H1 (cell line): Measurements from ENCODE around the gene ATMIN. TPM values are rescaled to one million over a fixed set of nuclear protein-coding genes. Genes with fewer than 3 reads are reported as not detected.

ENCODE experiments used
- CTCF ChIA-PET: fragments of 300-600 bp; sonication (Branson Sonifier 250); formaldehyde crosslinking; loops from one replicate; lab custom pipeline; 2021; ENCODE audit not compliant: partially characterized antibody; lab: Charles Lee
- POLR2A ChIA-PET: fragments of 300-600 bp; sonication (Branson Sonifier 250); formaldehyde crosslinking; loops from one replicate; lab custom pipeline; 2021; ENCODE audit warnings: inconsistent platforms; ENCODE audit not compliant: partially characterized antibody; lab: Charles Lee
- DNase-seq, 2 experiments: peaks; one replicate each; pipeline versions ENCODE4 v3.0.0 to v3.0.0-alpha.2; 2010 to 2022; ENCODE audit warnings: low spot score in 2 of 2, low read depth in 1 of 2, mixed read lengths in 1 of 2
- FAIRE-seq: peaks from 2 replicates; lab custom pipeline; 2011; peaks lifted over from hg19 to GRCh38; lab: Jason Lieb, UNC
- H2AFZ ChIP-seq: 2 replicates; pipeline ENCODE4 v1.8.1; 2012; ENCODE audit warnings: low read length, inconsistent platforms
- H2AK5ac ChIP-seq: 2 replicates; pipeline ENCODE4 v1.6.1; 2013; ENCODE audit warnings: low read depth, low read length
- H2BK120ac ChIP-seq: replicated peaks from 2 replicates; pipeline ENCODE3; 2013; ENCODE audit warnings: low read depth, low read length, inconsistent platforms
- H2BK12ac ChIP-seq: 2 replicates; pipeline ENCODE4 v1.6.1; 2013; ENCODE audit warnings: low read depth, low read length
- H2BK15ac ChIP-seq: 2 replicates; pipeline ENCODE4 v1.6.1; 2013; ENCODE audit warnings: low read length
- H2BK20ac ChIP-seq: 2 replicates; pipeline ENCODE4 v1.6.1; 2013; ENCODE audit warnings: low read length
- H2BK5ac ChIP-seq: 2 replicates; pipeline ENCODE4 v1.6.1; 2013; ENCODE audit warnings: low read depth, low read length
- H3K14ac ChIP-seq: 2 replicates; pipeline ENCODE4 v1.6.1; 2013; ENCODE audit warnings: inconsistent platforms; ENCODE audit not compliant: insufficient read length
- H3K18ac ChIP-seq: 2 replicates; pipeline ENCODE4 v1.6.1; 2013; ENCODE audit warnings: low read length; ENCODE audit errors: extremely low read depth
- H3K23ac ChIP-seq: 2 replicates; pipeline ENCODE4 v1.6.1; 2013; ENCODE audit warnings: inconsistent platforms; ENCODE audit not compliant: insufficient read length
- H3K23me2 ChIP-seq: 2 replicates; pipeline ENCODE4 v1.6.1; 2013; ENCODE audit warnings: low read depth, low read length
- H3K27ac ChIP-seq: 2 replicates; pipeline ENCODE4 v1.6.1; 2011; ENCODE audit warnings: low read depth, low read length, inconsistent platforms
- H3K27me3 ChIP-seq, 4 experiments: replicated peaks in 1 of 4; 1 replicate in 1 of 4; 2 replicates in 3 of 4; pipeline versions ENCODE4 v1.6.1 to v1.8.1; 2011 to 2013; ENCODE audit warnings: low read length in 3 of 4, mild to moderate bottlenecking in 3 of 4, inconsistent platforms in 2 of 4, mixed read lengths in 2 of 4, moderate library complexity in 1 of 4; ENCODE audit not compliant: control insufficient read depth in 3 of 4, insufficient read depth in 3 of 4; ENCODE audit errors: extremely low read depth in 1 of 4
- H3K36me3 ChIP-seq, 4 experiments: 2 replicates each; pipeline versions ENCODE4 v1.6.1 to v1.8.1; 2011 to 2013; ENCODE audit warnings: mild to moderate bottlenecking in 4 of 4, low read length in 3 of 4, moderate library complexity in 2 of 4, control low read depth in 1 of 4, inconsistent platforms in 1 of 4; ENCODE audit not compliant: insufficient read depth in 4 of 4, control insufficient read depth in 2 of 4
- H3K4ac ChIP-seq: replicated peaks from 2 replicates; pipeline ENCODE3; 2013; ENCODE audit warnings: low read length, low read depth, mixed read lengths, inconsistent platforms; ENCODE audit not compliant: insufficient read length
- H3K4me1 ChIP-seq, 4 experiments: replicated peaks in 1 of 4; 1 replicate in 1 of 4; 2 replicates in 3 of 4; pipeline versions ENCODE4 v1.6.1 to v1.8.1; 2011 to 2013; ENCODE audit warnings: low read length in 3 of 4, inconsistent platforms in 2 of 4, mixed read lengths in 1 of 4; ENCODE audit not compliant: insufficient read depth in 4 of 4, control insufficient read depth in 3 of 4
- H3K4me2 ChIP-seq, 2 experiments: 2 replicates each; pipeline versions ENCODE4 v1.6.1 to v1.8.1; 2011 to 2013; ENCODE audit warnings: low read depth in 2 of 2, low read length in 2 of 2, control low read depth in 1 of 2, inconsistent platforms in 1 of 2, mild to moderate bottlenecking in 1 of 2; ENCODE audit not compliant: insufficient read depth in 1 of 2
- H3K4me3 ChIP-seq, 4 experiments: fragments of 200-600, 300-600 bp in 1 of 4; sonication (generic), shearing (Covaris generic), sonication (Bioruptor Twin) in 1 of 4; 2 replicates each; pipeline versions ENCODE4 v1.5.1 to v1.8.1; 2011 to 2016; ENCODE audit warnings: low read length in 4 of 4, low read depth in 3 of 4, control low read depth in 2 of 4, inconsistent platforms in 2 of 4, mild to moderate bottlenecking in 2 of 4, mixed read lengths in 1 of 4, moderate library complexity in 1 of 4; ENCODE audit not compliant: insufficient read depth in 2 of 4; ENCODE audit errors: extremely low read depth in 1 of 4
- H3K56ac ChIP-seq: replicated peaks from 2 replicates; pipeline ENCODE3; 2013; ENCODE audit warnings: low read depth, mild to moderate bottlenecking, mixed read lengths, low read length, inconsistent platforms; ENCODE audit not compliant: insufficient read length
- H3K79me1 ChIP-seq: 2 replicates; pipeline ENCODE4 v1.6.1; 2013; ENCODE audit warnings: low read depth, low read length, control low read depth
- H3K79me2 ChIP-seq, 2 experiments: 2 replicates each; pipeline versions ENCODE4 v1.6.1 to v1.8.1; 2012 to 2013; ENCODE audit warnings: low read length in 2 of 2, mild to moderate bottlenecking in 2 of 2, inconsistent platforms in 1 of 2; ENCODE audit not compliant: insufficient read depth in 2 of 2, control insufficient read depth in 1 of 2
- H3K9ac ChIP-seq, 4 experiments: replicated peaks in 1 of 4; 1 replicate in 1 of 4; 2 replicates in 3 of 4; pipeline versions ENCODE4 v1.6.1 to v1.8.1; 2011 to 2013; ENCODE audit warnings: low read depth in 3 of 4, low read length in 3 of 4, control low read depth in 2 of 4, mild to moderate bottlenecking in 2 of 4, moderate library complexity in 2 of 4, inconsistent platforms in 1 of 4; ENCODE audit errors: extremely low read depth in 1 of 4
- H3K9me3 ChIP-seq, 2 experiments: 2 replicates each; pipeline versions ENCODE4 v1.6.1 to v1.8.1; 2012 to 2013; ENCODE audit warnings: mild to moderate bottlenecking in 2 of 2, moderate library complexity in 2 of 2, control low read depth in 1 of 2, inconsistent platforms in 1 of 2, low read depth in 1 of 2, low read length in 1 of 2, mixed read lengths in 1 of 2; ENCODE audit not compliant: insufficient read depth in 2 of 2
- H4K20me1 ChIP-seq, 2 experiments: replicated peaks in 1 of 2; 2 replicates each; pipeline versions ENCODE3 to v1.8.1; 2011 to 2013; ENCODE audit warnings: inconsistent platforms in 2 of 2, low read length in 2 of 2, mild to moderate bottlenecking in 1 of 2; ENCODE audit not compliant: insufficient read depth in 2 of 2, control insufficient read depth in 1 of 2
- H4K5ac ChIP-seq: 2 replicates; pipeline ENCODE4 v1.6.1; 2013; ENCODE audit warnings: low read length, low read depth, mixed read lengths, inconsistent platforms; ENCODE audit not compliant: insufficient read length
- H4K8ac ChIP-seq: 2 replicates; pipeline ENCODE4 v1.8.0; 2013; ENCODE audit warnings: mild to moderate bottlenecking, moderate library complexity, low read length, inconsistent platforms; ENCODE audit not compliant: insufficient read depth; ENCODE audit errors: extremely low read depth
- H4K91ac ChIP-seq: replicated peaks from 2 replicates; pipeline ENCODE3; 2013; ENCODE audit warnings: low read length, mixed read lengths, inconsistent platforms; ENCODE audit not compliant: insufficient read length
- GABPA ChIP-seq: IDR thresholded peaks from 2 replicates; pipeline ENCODE4 v1.6.1; 2011; ENCODE audit warnings: mild to moderate bottlenecking, low read length, moderate library complexity, borderline replicate concordance; ENCODE audit not compliant: insufficient read depth
- GTF2F1 ChIP-seq: IDR thresholded peaks from 2 replicates; pipeline ENCODE4 v1.6.1; 2012; ENCODE audit warnings: low read depth, low read length, improper control_type of control experiment, borderline replicate concordance
- KDM4A ChIP-seq: IDR thresholded peaks from one replicate; pipeline ENCODE4 v1.7.1; 2012; ENCODE audit warnings: low read depth, mild to moderate bottlenecking, moderate library complexity, low read length, inconsistent platforms; ENCODE audit not compliant: severe bottlenecking
- POLR2A ChIP-seq, 2 experiments: IDR thresholded peaks; 1 replicate in 1 of 2; 2 replicates in 1 of 2; pipeline ENCODE4 v1.6.1; 2011; ENCODE audit warnings: low read depth in 2 of 2, low read length in 2 of 2, mild to moderate bottlenecking in 2 of 2; ENCODE audit errors: control extremely low read depth in 1 of 2
- SP4 ChIP-seq: IDR thresholded peaks from 2 replicates; pipeline ENCODE4 v1.6.1; 2012; ENCODE audit warnings: low read length, inconsistent platforms
- ZNF274 ChIP-seq: IDR thresholded peaks from 2 replicates; pipeline ENCODE4 v1.7.0; 2012; ENCODE audit warnings: low read length, borderline replicate concordance; ENCODE audit errors: extremely low read depth
- WGBS, 2 experiments: shearing (Covaris generic) in 1 of 2; methylation state at CpG; one replicate each; pipeline versions ENCODE4 v1.1.6 to v1.1.7; 2013 to 2015; ENCODE audit warnings: low lambda C conversion rate in 2 of 2, mixed read lengths in 2 of 2, inconsistent platforms in 1 of 2, low coverage in 1 of 2, missing lambda C conversion rate in 1 of 2; ENCODE audit not compliant: insufficient replicate concordance in 2 of 2, insufficient coverage in 1 of 2, insufficient read length in 1 of 2; ENCODE audit errors: extremely low coverage in 1 of 2, missing lambda C conversion rate in 1 of 2; 5-methylcytosine and 5-hydroxymethylcytosine counted together
- polyA plus RNA-seq, 7 experiments: library from polyadenylated mRNA; depleted of rRNA in 3 of 7; stranded (reverse) in 5 of 7; unstranded in 2 of 7; fragments of >200 nt in 5 of 7; fragments of 200-250 nt in 2 of 7; gene quantifications; 1 replicate in 5 of 7; 2 replicates in 1 of 7; 4 replicates in 1 of 7; pipeline versions ENCODE4 v1.2.1 to v1.2.3, GENCODE V29; 2011 to 2013; ENCODE audit warnings: missing spikeins in 2 of 7, mixed read lengths in 2 of 7
- total RNA-seq: library from RNA; stranded (reverse); fragmentation: NEBNext Ultra II Directional; extraction: Animal tissue kit (Norgen Biotek cat#: 25700); gene quantifications from 2 replicates; pipeline ENCODE4 v1.2.1, GENCODE V29; 2021
- TF ChIP-seq, protein P1 (sequence below), 3 experiments: IDR thresholded peaks; 1 replicate in 2 of 3; 2 replicates in 1 of 3; pipeline versions ENCODE4 v1.5.1 to v1.6.1; 2011; ENCODE audit warnings: low read length in 3 of 3, mild to moderate bottlenecking in 3 of 3, inconsistent platforms in 2 of 3, low read depth in 1 of 3, moderate library complexity in 1 of 3; ENCODE audit not compliant: insufficient read depth in 1 of 3; ENCODE audit errors: control extremely low read depth in 1 of 3
- TF ChIP-seq, protein P2 (sequence below): IDR thresholded peaks from 2 replicates; pipeline ENCODE4 v1.6.1; 2012; ENCODE audit warnings: low read length, inconsistent platforms
- TF ChIP-seq, protein P3 (sequence below): IDR thresholded peaks from 2 replicates; pipeline ENCODE4 v1.6.1; 2012; ENCODE audit warnings: inconsistent platforms

The ATMIN gene
- total and polyA plus RNA-seq, 2 of the 8 experiments (the other 6 are each of a cell fraction or from before 2014, with no cell fraction given), result 34.8 to 59.8 TPM

DNA sequence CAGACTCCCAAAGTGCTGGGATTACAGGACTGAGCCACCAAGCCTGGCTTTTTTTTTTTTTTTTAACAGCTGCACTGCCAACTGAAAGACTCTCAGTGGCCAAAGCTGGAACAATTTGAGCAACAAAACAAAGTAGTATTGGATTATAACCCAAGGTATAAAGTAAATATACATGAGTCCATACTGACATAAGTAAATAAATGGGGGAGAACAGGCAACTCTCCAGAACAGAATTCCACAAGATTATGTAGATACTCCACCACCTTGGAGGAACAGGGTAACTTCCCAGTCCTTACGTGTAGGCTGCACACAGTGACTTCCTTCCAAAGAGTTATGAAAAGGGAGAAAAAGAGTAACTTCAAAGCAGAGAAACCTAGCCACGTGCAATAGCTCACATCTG is 44.7 kb upstream of the ATMIN start:
- peaks cover 14 to 15% of the 10 kb centered on the region in 2 experiments for H4K20me1 ChIP-seq
- no peak overlapping the region for H2BK20ac ChIP-seq
- H3K23me2 ChIP-seq, result no peaks in the 10 kb centered on the region
- DNase-seq, result no peak
- H4K5ac ChIP-seq, result no peak overlapping the region
- no peak for FAIRE-seq
- no peak overlapping the region for H2AK5ac ChIP-seq
- peaks cover 0 to 9% (median 4%) of the 10 kb centered on the region in 4 experiments; a peak in 5 of 7 replicates for H3K4me1 ChIP-seq
- H2BK5ac ChIP-seq, result no peak overlapping the region
- H3K27me3 ChIP-seq, result peaks cover 0 to 4% (median 0%) of the 10 kb centered on the region in 4 experiments; a peak in 3 of 7 replicates
- H3K14ac ChIP-seq, result no peak overlapping the region
- ChIA-PET POLR2A (no interaction called here), CTCF (interaction anchor here (1.2 to 10.6 kb wide), 3 partner anchors 12 to 42 kb away, joined by 5 to 83 read pairs (median 5); no protein-coding TSS in a partner anchor)
- no peak overlapping the region for H4K8ac ChIP-seq
- H3K79me2 ChIP-seq, result peaks cover 0 to 22% of the 10 kb centered on the region in 2 experiments; a peak in 1 of 4 replicates
- no peak overlapping the region for H3K56ac ChIP-seq
- H2BK15ac ChIP-seq, result no peak overlapping the region
- no peak overlapping the region for H4K91ac ChIP-seq
- 79% methylated on average over 2 of the region's 2 CpGs; no CpG with 5 or more reads in 1 of the 2 experiments for WGBS, 2 experiments
- no peak overlapping the region for H3K9ac ChIP-seq
- no peak overlapping the region for H3K4ac ChIP-seq
- H3K18ac ChIP-seq, result no peak overlapping the region
- no peak overlapping the region for H2BK12ac ChIP-seq
- no peak overlapping the region for H3K27ac ChIP-seq
- TF ChIP-seq GABPA (no peak), ZNF274 (no peak), GTF2F1 (no peak), SP4 (no peak), KDM4A (no peak), POLR2A (IDR thresholded peaks at IDR 0.05; ENCODE audit: control extremely low read depth in 1 of 2, low read depth in 2 of 2, low read length in 2 of 2) (no peak)
- TF ChIP-seq, protein P1, sequence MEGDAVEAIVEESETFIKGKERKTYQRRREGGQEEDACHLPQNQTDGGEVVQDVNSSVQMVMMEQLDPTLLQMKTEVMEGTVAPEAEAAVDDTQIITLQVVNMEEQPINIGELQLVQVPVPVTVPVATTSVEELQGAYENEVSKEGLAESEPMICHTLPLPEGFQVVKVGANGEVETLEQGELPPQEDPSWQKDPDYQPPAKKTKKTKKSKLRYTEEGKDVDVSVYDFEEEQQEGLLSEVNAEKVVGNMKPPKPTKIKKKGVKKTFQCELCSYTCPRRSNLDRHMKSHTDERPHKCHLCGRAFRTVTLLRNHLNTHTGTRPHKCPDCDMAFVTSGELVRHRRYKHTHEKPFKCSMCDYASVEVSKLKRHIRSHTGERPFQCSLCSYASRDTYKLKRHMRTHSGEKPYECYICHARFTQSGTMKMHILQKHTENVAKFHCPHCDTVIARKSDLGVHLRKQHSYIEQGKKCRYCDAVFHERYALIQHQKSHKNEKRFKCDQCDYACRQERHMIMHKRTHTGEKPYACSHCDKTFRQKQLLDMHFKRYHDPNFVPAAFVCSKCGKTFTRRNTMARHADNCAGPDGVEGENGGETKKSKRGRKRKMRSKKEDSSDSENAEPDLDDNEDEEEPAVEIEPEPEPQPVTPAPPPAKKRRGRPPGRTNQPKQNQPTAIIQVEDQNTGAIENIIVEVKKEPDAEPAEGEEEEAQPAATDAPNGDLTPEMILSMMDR (IDR thresholded peaks at IDR 0.05; ENCODE audit: control extremely low read depth in 1 of 3, insufficient read depth in 1 of 3, low read depth in 1 of 3, low read length in 3 of 3), result no peak
- TF ChIP-seq, protein P2, sequence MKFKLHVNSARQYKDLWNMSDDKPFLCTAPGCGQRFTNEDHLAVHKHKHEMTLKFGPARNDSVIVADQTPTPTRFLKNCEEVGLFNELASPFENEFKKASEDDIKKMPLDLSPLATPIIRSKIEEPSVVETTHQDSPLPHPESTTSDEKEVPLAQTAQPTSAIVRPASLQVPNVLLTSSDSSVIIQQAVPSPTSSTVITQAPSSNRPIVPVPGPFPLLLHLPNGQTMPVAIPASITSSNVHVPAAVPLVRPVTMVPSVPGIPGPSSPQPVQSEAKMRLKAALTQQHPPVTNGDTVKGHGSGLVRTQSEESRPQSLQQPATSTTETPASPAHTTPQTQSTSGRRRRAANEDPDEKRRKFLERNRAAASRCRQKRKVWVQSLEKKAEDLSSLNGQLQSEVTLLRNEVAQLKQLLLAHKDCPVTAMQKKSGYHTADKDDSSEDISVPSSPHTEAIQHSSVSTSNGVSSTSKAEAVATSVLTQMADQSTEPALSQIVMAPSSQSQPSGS, result no peak
- TF ChIP-seq, protein P3, sequence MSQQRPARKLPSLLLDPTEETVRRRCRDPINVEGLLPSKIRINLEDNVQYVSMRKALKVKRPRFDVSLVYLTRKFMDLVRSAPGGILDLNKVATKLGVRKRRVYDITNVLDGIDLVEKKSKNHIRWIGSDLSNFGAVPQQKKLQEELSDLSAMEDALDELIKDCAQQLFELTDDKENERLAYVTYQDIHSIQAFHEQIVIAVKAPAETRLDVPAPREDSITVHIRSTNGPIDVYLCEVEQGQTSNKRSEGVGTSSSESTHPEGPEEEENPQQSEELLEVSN, result no peak
- TF ChIP-seq, all 59 proteins: peak for 0
- Histone ChIP-seq H3K4me2 (no peak overlapping the region), H3K36me3 (no peaks in the 10 kb centered on the region), H2AFZ (no peak overlapping the region), H3K4me3 (no peak overlapping the region), H2BK120ac (no peak overlapping the region), H3K23ac (no peak overlapping the region), H3K79me1 (no peaks in the 10 kb centered on the region; the same call in 1 of the 2 replicates), H3K9me3 (no peaks in the 10 kb centered on the region)
